H54 (cell line): ENCODE measurements around the gene PLEKHM3.

Experiments
- DNase-seq: peaks from one replicate; pipeline ENCODE4 v3.0.0; 2011; ENCODE audit warnings: low spot score, mixed read lengths; ENCODE audit not compliant: insufficient read length
- FAIRE-seq: peaks from 3 replicates; lab custom pipeline; 2011; peaks lifted over from hg19 to GRCh38; lab: Jason Lieb, UNC
- POLR2A ChIP-seq: IDR thresholded peaks from 2 replicates; pipeline ENCODE4 v1.6.1; 2011; ENCODE audit warnings: low read depth, mild to moderate bottlenecking, low read length

Gene PLEKHM3

GRCh38 chr2:207897541-207898353, 127.6 kb downstream of the PLEKHM3 start:
- FAIRE-seq = no peak
- no peak for TF ChIP-seq POLR2A
- no peak for DNase-seq

DNA sequence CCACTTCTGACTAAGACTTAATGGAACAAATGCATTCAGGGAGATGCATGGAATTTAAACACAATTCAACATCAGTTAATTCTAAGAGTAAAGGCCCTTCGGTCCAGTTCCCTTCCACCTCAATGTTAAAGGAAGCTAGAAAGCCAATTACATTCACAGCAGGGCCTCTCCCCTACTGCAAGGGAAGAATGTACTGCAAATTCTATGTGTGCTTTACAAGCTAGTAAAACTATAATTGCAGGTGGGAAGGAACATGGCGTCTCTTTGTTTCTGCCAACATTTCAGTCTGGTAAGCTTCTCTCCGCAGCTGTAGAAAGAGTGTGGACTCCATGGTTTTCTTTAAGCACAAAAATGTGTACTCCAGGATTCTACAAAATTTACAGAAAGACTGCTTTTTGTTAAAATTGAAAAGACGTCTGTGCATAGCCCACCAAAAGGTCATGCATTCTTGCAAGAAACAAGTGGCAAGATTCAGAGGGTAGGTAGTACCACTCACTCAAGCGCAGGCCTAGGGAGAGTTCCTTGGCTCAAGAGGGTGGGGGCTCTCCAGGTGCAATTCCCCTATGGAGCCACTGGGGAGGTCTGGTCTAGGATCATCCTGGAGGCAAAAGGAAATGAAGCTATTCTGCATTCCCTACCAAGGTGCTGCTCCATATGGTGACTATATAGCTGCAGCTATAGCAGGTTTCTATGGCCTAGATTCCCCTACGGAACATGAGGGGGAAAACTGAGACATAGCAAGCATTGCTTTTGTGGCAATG, 128.6 kb downstream of the PLEKHM3 start:
- FAIRE-seq (no peak), DNase-seq (no peak)
- no peak for TF ChIP-seq POLR2A

GRCh38 chr2:207895274-207895860, 130.0 kb downstream of the PLEKHM3 start:
- DNase-seq (no peak), FAIRE-seq (no peak)
- no peak for TF ChIP-seq POLR2A

DNA sequence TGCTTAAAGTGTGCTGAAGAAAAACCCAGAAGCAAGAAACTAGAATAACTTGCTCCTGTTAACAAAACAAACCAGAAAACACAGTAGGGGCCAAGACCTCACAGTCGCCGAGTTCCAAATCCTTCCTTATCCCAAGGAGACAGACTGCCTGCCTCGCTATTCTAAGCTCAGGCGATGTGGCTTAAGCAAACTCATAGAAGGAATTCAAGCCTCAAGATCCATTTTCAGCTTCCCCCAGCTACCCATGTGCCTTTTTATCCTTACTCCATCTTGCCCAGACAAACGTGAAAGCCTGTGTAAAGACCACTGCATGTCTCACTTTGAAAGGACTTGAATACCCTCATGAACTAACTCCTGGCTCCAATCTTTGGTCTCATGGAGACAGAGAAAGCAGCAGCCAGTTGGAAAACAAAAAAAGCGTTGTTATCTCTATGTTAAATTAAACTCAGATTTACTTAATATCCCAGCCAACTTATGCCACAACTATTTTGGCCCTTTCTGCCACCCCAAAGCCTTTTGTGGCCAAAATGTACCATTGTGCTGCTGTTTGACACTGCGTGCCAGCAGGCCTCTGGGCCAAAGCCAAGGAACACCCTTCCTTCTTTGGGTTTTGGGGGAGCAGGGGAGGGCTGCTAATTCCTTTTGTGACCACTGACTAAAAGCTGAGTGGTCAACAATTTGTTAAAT, 132.5 kb downstream of the PLEKHM3 start:
- no peak for DNase-seq
- TF ChIP-seq POLR2A = no peak
- FAIRE-seq = no peak

DNA sequence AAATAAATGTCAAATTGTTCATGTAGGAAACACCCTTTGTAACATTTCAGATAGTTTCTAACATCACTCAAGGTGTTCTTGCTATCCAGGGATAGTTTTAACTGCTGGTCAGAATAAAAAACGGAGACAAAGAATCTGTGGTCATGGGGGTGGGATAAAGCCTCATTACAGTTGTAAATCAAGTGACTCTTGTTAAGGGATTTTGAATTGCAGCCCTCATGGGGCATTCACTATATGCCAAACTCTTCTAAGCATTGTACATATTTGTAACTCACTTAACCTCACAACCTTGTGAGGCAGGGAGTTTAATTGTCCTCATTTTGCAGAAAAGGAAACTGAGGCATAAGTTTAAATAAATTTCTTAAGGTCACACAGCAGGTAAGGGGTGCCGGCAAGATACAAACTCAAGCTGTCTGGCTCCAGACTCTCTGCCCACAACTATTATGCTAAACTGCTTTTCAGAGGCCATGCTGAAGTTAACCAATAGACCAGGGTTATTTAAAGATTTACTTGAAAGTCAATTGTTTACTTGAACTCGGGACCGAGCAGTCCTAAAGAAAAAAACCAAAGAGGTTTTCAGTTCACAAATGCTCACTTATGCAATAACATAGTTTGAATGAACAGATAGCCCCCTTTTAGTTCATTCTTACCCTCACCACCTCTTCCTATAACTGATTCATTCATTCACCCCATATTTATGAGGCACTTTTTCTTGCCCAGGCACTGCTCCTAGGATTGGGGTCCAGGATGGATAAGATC, 134.1 kb downstream of the PLEKHM3 start:
- FAIRE-seq = no peak

DNA sequence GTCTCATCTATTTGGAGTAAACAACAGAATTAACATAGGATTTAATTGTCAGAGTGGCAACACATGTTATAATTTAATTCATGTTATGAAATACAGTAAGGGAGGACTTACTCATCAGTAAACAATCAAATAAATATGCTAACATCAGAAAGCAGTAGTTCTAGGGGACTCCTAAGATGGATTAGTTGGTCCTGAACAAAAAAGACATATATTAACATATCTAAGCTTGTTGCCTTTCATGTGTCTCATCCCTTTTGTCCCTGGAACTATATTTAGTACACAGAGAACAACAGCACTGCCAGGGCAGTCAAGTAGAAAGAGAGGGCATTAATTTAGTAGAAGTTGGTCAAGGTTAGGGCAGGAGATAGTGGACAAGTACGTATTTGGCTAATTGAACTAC, 137.8 kb downstream of the PLEKHM3 start:
- no peak for TF ChIP-seq POLR2A
- FAIRE-seq (no peak), DNase-seq (no peak)

More for the DNA sequence above, 134.1 kb downstream of the PLEKHM3 start:
- no peak for TF ChIP-seq POLR2A
- no peak for DNase-seq

DNA sequence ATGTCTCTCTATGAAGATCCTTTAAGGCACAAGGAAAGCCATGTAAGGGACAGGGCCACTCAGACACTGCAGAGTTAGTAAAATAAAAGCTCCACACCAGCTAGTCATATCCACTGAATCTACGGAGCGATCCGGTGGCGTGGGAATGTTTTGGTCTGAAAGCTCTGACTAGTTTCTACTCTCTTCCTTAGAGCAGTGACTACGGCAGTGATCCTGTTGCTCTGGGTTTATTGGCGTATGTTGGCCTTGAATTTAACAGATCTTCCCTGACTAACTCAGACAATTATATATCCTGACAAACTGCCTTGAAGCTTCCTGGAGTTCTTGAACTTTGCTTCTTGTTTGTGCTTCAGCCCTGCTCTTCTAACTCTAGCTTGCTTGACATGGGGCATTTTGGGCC, 140.3 kb downstream of the PLEKHM3 start:
- no peak for TF ChIP-seq POLR2A
- DNase-seq = no peak
- FAIRE-seq = no peak

DNA sequence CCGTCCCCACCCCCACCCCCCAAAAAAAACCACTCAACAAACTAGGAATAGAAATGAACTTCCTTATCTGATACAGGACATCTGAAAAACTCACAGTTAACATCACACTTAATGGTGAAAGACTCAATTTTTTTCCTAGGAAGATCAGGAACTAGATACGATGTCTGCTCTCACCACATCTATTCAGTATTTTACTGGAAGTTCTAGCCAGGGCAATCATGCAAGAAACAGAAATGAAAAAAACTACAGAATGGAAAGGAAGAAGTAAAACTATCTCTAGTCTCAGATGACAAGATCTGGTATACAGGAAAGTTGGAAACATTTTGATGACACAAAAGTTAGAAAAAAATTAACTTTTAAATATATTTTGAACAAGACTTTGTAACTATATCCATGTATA, 141.2 kb downstream of the PLEKHM3 start:
- DNase-seq (no peak), FAIRE-seq (no peak)
- no peak for TF ChIP-seq POLR2A

- no peak for DNase-seq
- TF ChIP-seq POLR2A = no peak
- no peak for FAIRE-seq
Measured at GRCh38 chr2:207883002-207883780, 142.1 kb downstream of the PLEKHM3 start.

DNA sequence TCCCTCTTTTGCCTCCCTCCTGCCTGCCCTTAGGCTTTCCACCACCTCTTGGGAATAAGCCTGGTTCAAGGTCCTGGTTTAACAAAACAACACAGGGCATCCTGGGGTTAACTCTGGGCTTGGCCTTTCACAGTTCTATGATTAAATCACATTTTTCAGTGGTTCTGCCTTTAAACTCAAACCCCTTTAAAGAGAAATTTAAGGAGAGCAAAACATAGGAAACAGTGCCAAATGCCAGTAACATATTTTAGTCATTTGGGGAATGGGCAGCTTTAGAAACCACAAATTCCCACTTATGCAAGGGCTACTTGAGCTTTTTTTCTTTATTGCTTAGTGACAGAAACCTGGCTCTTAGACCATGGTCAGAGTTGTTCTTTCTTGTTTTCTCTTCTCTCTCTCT, 143.4 kb downstream of the PLEKHM3 start:
- no peak for DNase-seq
- no peak for TF ChIP-seq POLR2A
- no peak for FAIRE-seq

DNA sequence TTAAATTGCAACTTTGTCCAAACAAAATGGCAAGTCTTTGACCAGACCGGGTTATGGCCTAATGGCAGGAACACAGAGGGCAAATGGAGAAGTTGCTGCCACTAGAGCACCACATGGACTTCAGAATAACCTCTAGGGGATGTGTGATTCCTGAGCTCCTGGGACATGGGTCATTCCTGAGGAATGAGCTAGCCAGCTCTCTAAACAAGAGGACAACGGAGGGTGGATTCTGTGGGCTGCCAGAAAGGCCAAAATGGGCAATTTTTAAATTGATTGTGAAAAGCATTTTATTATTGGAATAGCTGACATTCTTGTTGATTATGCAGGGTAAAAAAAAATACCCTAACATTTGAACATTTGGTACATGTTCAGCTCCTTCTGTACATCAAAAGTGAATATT, 145.8 kb downstream of the PLEKHM3 start:
- no peak for FAIRE-seq
- no peak for DNase-seq
- TF ChIP-seq POLR2A = no peak

DNA sequence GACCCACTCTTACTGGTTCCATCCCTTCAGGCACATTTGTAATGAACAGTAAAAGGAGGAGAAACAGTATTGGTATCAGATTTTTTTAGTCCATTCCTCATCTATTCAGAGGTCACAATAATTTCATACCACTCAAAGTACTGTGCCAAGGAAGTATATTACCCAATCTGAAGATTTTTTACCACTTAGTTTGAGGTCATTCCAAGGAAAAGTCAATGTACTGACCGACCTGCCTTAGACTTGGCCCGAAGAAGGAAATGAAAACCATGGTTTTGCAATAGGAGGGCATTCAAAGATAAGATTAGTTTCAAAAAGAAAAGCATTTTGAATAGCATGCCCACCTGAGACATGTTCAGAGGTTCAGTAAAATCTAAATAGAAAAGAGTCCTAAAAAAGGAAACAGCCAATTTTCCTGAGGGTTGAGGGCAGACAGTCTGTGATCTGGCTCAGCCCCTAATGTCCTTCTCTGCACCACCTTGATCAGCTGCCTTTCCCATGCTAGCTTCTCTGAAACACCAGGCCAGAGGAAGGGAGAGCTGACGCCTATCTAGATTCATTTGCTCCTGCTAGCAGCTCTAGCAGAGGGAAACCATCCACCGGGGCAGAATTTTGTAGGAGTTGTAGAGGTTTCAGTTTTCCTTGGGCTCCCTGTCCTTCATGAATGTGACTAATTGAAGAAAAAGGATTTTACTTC, 148.3 kb downstream of the PLEKHM3 start:
- DNase-seq (no peak), FAIRE-seq (no peak)
- TF ChIP-seq POLR2A = no peak
